ENCODE data around the gene SETD1A.

DNA sequence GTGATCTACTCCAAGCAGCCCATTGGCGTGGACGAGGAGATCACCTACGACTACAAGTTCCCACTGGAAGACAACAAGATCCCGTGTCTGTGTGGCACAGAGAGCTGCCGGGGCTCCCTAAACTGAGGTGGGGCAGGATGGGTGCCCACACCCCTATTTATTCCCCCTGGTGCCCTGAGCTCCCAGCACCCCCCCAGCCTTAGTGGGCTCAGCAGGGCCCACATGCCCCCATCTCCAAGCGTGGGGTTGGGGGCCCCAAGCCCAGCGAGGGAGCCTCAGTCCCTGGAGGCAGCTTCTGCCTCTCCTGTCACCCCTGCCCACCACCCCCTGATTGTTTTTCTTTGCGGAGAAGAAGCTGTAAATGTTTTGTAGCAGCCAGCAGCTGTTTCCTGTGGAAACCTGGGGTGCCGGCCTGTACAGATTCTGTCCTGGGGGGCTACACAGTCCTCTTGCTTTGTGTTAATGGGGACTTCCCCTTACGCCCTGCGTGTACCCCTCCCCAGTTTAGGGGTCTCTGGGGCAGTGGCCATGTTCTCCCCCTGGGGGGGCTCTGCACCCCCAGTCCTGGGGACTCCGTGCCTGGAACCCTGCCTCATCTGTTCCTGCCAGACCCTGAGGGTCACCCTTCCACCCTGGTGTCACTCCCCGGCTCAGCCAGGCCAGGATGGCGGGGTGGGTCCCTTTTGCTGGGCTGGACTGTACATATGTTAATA lies 26.5 kb downstream of the SETD1A start:
- TF ChIP-seq, protein P1, sequence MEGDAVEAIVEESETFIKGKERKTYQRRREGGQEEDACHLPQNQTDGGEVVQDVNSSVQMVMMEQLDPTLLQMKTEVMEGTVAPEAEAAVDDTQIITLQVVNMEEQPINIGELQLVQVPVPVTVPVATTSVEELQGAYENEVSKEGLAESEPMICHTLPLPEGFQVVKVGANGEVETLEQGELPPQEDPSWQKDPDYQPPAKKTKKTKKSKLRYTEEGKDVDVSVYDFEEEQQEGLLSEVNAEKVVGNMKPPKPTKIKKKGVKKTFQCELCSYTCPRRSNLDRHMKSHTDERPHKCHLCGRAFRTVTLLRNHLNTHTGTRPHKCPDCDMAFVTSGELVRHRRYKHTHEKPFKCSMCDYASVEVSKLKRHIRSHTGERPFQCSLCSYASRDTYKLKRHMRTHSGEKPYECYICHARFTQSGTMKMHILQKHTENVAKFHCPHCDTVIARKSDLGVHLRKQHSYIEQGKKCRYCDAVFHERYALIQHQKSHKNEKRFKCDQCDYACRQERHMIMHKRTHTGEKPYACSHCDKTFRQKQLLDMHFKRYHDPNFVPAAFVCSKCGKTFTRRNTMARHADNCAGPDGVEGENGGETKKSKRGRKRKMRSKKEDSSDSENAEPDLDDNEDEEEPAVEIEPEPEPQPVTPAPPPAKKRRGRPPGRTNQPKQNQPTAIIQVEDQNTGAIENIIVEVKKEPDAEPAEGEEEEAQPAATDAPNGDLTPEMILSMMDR (IDR thresholded peaks at IDR 0.05; ENCODE audit: insufficient read depth, low read length): no peak
- TF ChIP-seq SPI1 (IDR thresholded peaks at IDR 0.05; ENCODE audit: borderline replicate concordance, low read depth): no peak
- TF ChIP-seq, protein P2, sequence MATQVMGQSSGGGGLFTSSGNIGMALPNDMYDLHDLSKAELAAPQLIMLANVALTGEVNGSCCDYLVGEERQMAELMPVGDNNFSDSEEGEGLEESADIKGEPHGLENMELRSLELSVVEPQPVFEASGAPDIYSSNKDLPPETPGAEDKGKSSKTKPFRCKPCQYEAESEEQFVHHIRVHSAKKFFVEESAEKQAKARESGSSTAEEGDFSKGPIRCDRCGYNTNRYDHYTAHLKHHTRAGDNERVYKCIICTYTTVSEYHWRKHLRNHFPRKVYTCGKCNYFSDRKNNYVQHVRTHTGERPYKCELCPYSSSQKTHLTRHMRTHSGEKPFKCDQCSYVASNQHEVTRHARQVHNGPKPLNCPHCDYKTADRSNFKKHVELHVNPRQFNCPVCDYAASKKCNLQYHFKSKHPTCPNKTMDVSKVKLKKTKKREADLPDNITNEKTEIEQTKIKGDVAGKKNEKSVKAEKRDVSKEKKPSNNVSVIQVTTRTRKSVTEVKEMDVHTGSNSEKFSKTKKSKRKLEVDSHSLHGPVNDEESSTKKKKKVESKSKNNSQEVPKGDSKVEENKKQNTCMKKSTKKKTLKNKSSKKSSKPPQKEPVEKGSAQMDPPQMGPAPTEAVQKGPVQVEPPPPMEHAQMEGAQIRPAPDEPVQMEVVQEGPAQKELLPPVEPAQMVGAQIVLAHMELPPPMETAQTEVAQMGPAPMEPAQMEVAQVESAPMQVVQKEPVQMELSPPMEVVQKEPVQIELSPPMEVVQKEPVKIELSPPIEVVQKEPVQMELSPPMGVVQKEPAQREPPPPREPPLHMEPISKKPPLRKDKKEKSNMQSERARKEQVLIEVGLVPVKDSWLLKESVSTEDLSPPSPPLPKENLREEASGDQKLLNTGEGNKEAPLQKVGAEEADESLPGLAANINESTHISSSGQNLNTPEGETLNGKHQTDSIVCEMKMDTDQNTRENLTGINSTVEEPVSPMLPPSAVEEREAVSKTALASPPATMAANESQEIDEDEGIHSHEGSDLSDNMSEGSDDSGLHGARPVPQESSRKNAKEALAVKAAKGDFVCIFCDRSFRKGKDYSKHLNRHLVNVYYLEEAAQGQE (IDR thresholded peaks at IDR 0.05; ENCODE audit: insufficient replicate concordance, low read depth): no peak
